ENCODE measurements around the gene BNC2. TPM values are rescaled to one million over a fixed set of nuclear protein-coding genes. Genes with fewer than 3 reads are reported as not detected.

The BNC2 gene
- total RNA-seq, 1 donor from 2014 or later: 38.0 TPM

- FAIRE-seq (no peak), DNase-seq (ENCODE audit: low read depth) (no peak)
- no peak overlapping the region for H3K27ac ChIP-seq (ENCODE audit: low read depth, low read length)
- Mint-ChIP-seq H3K9me3 (ENCODE audit: unreplicated experiment) (no peaks in the 10 kb centered on the region), H3K27me3 (ENCODE audit: low read depth, unreplicated experiment) (no peaks in the 10 kb centered on the region), H3K27ac (ENCODE audit: unreplicated experiment) (no peak overlapping the region), H3K4me1 (ENCODE audit: low read depth, unreplicated experiment) (peaks cover 20% of the 10 kb centered on the region), H3K4me3 (ENCODE audit: unreplicated experiment) (no peak overlapping the region), H3K36me3 (ENCODE audit: low read depth, unreplicated experiment) (no peaks in the 10 kb centered on the region)
- peaks cover 7% of the 10 kb centered on the region for H4K20me1 ChIP-seq (ENCODE audit: insufficient read depth, low read length)
- H3K4me2 ChIP-seq (ENCODE audit: low read length): no peak overlapping the region
- H3K4me3 ChIP-seq (ENCODE audit: insufficient read depth, low read depth, low read length): no peak overlapping the region
- H3K4me1 ChIP-seq (ENCODE audit: insufficient read depth, low read length): no peaks in the 10 kb centered on the region
- TF ChIP-seq CTCF (IDR thresholded peaks at IDR 0.05; ENCODE audit: insufficient read depth, low read depth, low read length) (no peak), EZH2 (IDR thresholded peaks at IDR 0.05; ENCODE audit: insufficient read depth, low read length) (no peak)
- no peaks in the 10 kb centered on the region for H3K9me3 ChIP-seq (ENCODE audit: insufficient read depth, low read depth, low read length)
- no peak overlapping the region for H3K9ac ChIP-seq (ENCODE audit: low read length)
- H3K79me2 ChIP-seq (ENCODE audit: insufficient read depth, low read length): peaks cover 12% of the 10 kb centered on the region
- H2AFZ ChIP-seq (ENCODE audit: low read depth, low read length): no peak overlapping the region
- H3K36me3 ChIP-seq (ENCODE audit: insufficient read depth, low read length): no peaks in the 10 kb centered on the region
- H3K27me3 ChIP-seq (ENCODE audit: insufficient read depth, low read length): no peaks in the 10 kb centered on the region
Measured at GRCh38 chr9:16816011-16816410, 54.5 kb downstream of the BNC2 start.

DNA sequence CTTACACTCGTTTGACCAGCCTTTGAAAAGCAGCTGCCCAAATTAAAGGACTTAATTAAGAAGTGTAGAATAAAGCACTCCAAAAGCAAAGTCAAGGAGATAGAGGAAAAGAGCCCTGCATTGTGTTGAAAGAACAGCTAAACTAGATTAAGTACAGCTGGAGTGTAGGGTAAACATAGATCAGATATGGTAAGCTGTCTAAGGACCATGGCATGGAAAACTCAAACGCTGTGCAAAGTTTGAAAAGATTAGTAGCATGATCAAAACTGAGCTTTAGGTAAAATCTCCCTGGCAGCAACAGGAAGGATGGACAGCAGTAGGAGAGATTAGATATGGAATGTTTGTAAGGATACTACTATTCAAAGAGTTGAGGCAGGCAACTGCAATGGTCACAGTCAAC is 55.4 kb downstream of the BNC2 start:
- Histone ChIP-seq H3K79me2 (ENCODE audit: insufficient read depth, low read length) (peaks cover 12% of the 10 kb centered on the region), H2AFZ (ENCODE audit: low read depth, low read length) (no peak overlapping the region), H3K9me3 (ENCODE audit: insufficient read depth, low read depth, low read length) (no peaks in the 10 kb centered on the region), H3K27ac (ENCODE audit: low read depth, low read length) (no peak overlapping the region), H4K20me1 (ENCODE audit: insufficient read depth, low read length) (peaks cover 7% of the 10 kb centered on the region), H3K4me1 (ENCODE audit: insufficient read depth, low read length) (no peaks in the 10 kb centered on the region), H3K4me3 (ENCODE audit: insufficient read depth, low read depth, low read length) (no peak overlapping the region), H3K27me3 (ENCODE audit: insufficient read depth, low read length) (no peaks in the 10 kb centered on the region), H3K36me3 (ENCODE audit: insufficient read depth, low read length) (no peaks in the 10 kb centered on the region), H3K9ac (ENCODE audit: low read length) (no peak overlapping the region), H3K4me2 (ENCODE audit: low read length) (no peak overlapping the region)
- Mint-ChIP-seq H3K4me3 (ENCODE audit: unreplicated experiment) (no peak overlapping the region), H3K36me3 (ENCODE audit: low read depth, unreplicated experiment) (no peaks in the 10 kb centered on the region), H3K9me3 (ENCODE audit: unreplicated experiment) (no peaks in the 10 kb centered on the region), H3K4me1 (ENCODE audit: low read depth, unreplicated experiment) (peaks cover 20% of the 10 kb centered on the region), H3K27me3 (ENCODE audit: low read depth, unreplicated experiment) (no peaks in the 10 kb centered on the region), H3K27ac (ENCODE audit: unreplicated experiment) (no peak overlapping the region)
- TF ChIP-seq CTCF (IDR thresholded peaks at IDR 0.05; ENCODE audit: insufficient read depth, low read depth, low read length) (no peak), EZH2 (IDR thresholded peaks at IDR 0.05; ENCODE audit: insufficient read depth, low read length) (no peak)
- FAIRE-seq (no peak), DNase-seq (ENCODE audit: low read depth) (no peak)

DNA sequence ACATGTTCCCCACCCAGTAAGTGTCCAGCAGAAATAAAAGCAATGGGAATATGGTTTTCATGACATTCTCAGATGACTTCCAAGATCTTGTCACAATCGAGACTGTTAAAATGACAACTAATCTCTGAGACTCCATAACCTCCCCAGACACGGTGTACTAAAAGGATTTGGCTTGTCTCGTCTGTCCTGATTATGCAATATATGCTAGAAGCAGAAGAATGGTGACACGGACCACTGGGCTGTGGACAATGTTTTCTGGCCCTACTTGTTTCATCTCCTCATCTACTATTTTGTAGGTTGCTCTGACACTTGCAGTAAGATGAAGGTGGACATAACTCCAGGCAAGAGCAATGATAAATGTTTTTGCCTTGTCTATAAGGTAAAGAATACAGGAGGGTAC is 56.6 kb downstream of the BNC2 start:
- Mint-ChIP-seq H3K4me3 (ENCODE audit: unreplicated experiment) (no peak overlapping the region), H3K9me3 (ENCODE audit: unreplicated experiment) (no peaks in the 10 kb centered on the region), H3K4me1 (ENCODE audit: low read depth, unreplicated experiment) (peaks cover 20% of the 10 kb centered on the region), H3K27ac (ENCODE audit: unreplicated experiment) (no peak overlapping the region), H3K27me3 (ENCODE audit: low read depth, unreplicated experiment) (no peaks in the 10 kb centered on the region), H3K36me3 (ENCODE audit: low read depth, unreplicated experiment) (peaks cover 2% of the 10 kb centered on the region)
- Histone ChIP-seq H3K4me2 (ENCODE audit: low read length) (no peak overlapping the region), H4K20me1 (ENCODE audit: insufficient read depth, low read length) (peaks cover 7% of the 10 kb centered on the region), H3K9me3 (ENCODE audit: insufficient read depth, low read depth, low read length) (no peaks in the 10 kb centered on the region), H3K79me2 (ENCODE audit: insufficient read depth, low read length) (peaks cover 12% of the 10 kb centered on the region), H2AFZ (ENCODE audit: low read depth, low read length) (no peak overlapping the region), H3K27ac (ENCODE audit: low read depth, low read length) (no peak overlapping the region), H3K27me3 (ENCODE audit: insufficient read depth, low read length) (no peaks in the 10 kb centered on the region), H3K36me3 (ENCODE audit: insufficient read depth, low read length) (no peaks in the 10 kb centered on the region), H3K4me3 (ENCODE audit: insufficient read depth, low read depth, low read length) (no peak overlapping the region), H3K9ac (ENCODE audit: low read length) (no peak overlapping the region), H3K4me1 (ENCODE audit: insufficient read depth, low read length) (no peaks in the 10 kb centered on the region)
- FAIRE-seq (no peak), DNase-seq (ENCODE audit: low read depth) (no peak)
- TF ChIP-seq EZH2 (IDR thresholded peaks at IDR 0.05; ENCODE audit: insufficient read depth, low read length) (no peak), CTCF (IDR thresholded peaks at IDR 0.05; ENCODE audit: insufficient read depth, low read depth, low read length) (no peak)

Data from astrocyte (in vitro differentiated cells and primary cell).